GM12874 (cell line): Measurements from ENCODE around the gene ALOX5AP.

Source experiments
- CTCF ChIP-seq: IDR thresholded peaks from 2 replicates; pipeline ENCODE4 v1.5.1; 2011; ENCODE audit warnings: low read depth, mild to moderate bottlenecking, control low read depth, low read length, moderate library complexity; ENCODE audit not compliant: insufficient read depth

Gene ALOX5AP

DNA sequence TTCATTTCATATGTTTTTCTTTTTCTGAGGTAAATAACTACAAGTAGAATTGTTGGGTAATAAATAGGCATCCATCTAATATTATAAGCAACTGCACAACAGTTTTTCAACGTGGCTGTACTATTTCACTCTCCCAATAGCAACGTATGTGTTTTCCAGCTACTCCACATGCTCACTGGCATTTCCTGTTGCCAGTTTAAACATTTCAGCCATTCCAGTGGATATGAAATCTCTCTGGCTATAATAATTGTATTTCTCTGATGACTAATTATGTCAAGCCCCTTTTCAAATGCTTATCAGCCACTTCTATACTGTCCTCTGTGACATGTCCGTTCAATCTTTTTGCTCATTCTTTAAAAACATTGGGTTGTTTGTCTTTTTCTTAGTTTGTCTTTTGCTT is 26.8 kb upstream of the ALOX5AP start:
- TF ChIP-seq CTCF, result no peak

DNA sequence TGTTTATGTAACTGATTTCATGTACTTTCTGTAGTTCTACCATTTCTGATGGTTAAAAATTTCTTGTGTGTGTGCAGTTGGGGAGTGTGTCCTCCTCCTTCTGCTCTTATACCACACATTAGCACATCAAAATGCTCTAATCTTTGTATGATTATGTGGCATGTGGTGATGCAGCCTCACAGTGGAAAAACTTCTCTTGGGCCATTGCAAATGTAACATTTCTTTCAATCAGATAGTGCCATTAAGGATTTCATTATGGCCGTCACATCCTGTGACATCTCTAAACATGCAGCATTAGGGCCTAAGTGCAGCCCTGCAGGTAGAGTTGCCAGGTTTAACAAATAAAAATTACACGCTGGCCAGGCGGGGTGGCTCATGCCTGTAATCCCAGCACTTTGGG is 24.9 kb upstream of the ALOX5AP start:
- no peak for TF ChIP-seq CTCF

DNA sequence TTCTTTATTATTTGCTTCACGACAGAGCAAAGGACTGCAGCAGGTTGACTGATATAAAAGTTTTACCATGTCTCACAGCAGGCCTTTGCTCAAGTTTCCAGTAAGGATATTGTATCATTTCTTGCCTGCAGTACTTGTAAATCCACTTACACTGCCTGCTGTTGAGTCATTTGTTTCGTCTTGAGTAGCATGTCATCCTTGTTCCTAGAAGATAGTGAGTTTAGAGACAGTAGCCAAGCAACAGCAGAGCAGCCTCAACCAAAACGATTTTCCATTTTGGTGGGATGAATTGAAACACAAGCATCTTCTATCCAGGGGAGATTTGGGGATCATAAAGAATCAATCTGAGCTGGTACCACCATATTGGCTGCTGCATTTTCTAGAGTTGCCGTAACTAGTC is 24.0 kb upstream of the ALOX5AP start:
- TF ChIP-seq CTCF, result no peak

GRCh38 chr13:30711837-30712236 is 23.5 kb upstream of the ALOX5AP start:
- no peak for TF ChIP-seq CTCF

DNA sequence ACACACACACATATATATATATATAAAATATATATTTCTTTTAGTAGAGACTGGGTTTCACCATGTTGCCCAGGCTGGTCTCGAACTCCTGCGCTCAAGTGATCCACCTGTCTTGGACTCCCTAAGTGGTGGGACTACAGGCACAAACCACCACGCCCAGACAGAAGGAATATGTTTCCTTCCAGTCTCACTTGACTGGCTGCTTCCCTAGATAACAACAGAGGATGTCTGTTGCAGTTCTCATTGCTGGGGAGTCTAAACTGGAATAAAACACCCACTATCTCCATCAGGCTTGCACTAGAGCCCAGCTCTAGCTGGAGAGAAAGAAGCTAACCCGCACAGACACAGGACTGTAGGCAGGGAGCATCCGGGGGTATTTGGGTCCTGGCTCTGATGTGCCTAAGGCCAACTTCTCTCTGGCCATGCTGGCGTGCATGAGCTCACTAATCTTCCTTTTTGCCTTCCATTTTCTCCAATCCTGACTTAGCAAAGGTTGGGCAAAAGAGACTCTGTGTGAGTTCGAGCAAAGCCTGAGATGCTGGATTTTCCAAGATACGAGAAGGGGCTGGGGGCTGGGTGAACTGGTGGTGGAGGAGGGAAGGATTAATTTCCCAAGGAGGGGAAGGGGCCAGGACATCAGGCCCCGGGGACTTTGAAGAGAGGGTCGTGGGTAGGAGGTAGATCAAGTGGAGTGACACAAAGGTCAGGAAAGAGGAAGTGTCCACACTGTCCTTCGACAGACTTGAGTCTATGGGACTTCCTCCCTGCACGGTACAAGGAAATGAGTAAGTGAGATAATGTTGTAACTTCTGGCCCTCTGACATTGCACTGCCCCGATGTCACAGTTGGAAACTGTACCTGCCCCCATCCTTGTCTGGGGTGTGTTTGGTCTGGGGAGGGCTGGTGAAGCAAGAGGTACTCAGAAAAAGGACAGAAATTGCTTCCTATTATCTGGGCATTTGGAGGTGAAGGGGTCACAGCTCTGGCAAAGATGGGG is 22.5 kb upstream of the ALOX5AP start:
- TF ChIP-seq CTCF, result no peak

GRCh38 chr13:30714629-30715371 is 20.5 kb upstream of the ALOX5AP start:
- TF ChIP-seq CTCF, result no peak

DNA sequence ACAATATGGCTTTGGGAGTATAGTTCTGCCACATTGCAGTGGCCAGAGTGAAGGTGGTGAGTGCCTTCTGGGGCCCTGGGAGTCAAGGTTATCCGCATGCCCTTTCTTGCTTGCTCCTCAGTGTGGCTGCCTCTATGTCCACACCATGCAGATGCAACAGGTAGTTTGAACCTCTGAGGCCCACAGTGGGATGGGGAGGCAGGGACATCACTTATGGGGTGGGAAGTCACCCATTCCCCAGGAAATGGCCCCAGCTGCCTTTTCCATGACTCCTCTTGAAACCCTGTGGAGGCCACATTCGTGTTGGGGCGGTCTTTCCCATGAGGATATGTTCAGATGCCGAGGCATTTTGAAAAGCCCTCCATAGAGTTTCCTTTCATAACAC is 20.0 kb upstream of the ALOX5AP start:
- TF ChIP-seq CTCF, result no peak
